GM19239 (cell line): ENCODE results near the gene FERMT3.

Experiments used
- DNase-seq: peaks from one replicate; pipeline ENCODE4 v3.0.0; 2011; ENCODE audit warnings: low spot score; ENCODE audit not compliant: insufficient read length
- FAIRE-seq: peaks from 2 replicates; lab custom pipeline; 2011; peaks lifted over from hg19 to GRCh38; lab: Jason Lieb, UNC

Gene FERMT3

DNA sequence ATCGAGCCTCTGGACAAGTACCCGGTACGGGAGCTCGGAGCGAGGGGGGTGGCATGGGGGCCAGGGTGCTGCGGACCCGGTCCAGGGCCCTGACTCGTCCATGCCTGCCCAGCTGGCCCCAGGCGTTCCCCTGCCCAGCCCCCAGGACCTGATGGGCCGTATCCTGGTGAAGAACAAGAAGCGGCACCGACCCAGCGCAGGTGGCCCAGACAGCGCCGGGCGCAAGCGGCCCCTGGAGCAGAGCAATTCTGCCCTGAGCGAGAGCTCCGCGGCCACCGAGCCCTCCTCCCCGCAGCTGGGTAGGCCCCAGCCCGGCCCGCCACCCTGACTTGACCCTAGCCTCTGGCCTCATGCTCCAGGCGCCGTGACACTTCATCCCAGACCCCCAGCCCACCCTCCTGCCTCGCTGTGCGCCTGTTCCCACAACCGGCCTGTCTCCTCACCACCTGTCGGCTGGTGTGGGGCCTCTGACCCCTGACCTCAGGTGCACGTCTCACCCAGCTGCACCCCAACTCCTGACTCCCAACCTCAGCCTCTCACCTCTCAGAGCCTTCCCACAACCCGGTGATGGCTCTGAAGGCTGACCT lies 52.5 kb downstream of the FERMT3 start:
- DNase-seq (no peak), FAIRE-seq (no peak)

DNA sequence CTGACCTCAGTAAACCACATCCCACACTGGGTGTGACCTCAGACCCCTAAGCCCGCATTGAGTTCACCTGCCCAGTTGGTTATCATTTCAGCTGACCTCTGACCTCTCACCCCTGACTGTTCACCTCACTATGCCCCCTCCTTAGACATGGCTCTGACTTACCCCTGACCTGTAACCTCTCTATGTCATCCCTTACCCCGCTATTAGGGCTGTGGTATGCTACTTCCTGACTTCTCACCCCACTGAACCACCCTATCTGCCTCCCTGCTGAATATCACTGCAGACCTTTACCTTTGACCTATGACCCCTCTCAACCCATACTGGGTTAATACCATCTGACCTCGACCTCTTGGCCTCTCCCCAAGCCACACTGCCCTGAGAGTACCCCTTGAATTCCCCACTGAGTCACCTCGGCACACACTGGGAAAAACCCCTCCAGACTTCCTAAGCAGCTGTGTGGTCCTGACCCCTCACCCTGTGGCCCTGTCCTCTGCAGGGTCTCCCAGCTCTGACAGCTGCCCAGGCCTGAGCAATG lies 53.1 kb downstream of the FERMT3 start:
- FAIRE-seq = no peak
- DNase-seq = no peak

DNA sequence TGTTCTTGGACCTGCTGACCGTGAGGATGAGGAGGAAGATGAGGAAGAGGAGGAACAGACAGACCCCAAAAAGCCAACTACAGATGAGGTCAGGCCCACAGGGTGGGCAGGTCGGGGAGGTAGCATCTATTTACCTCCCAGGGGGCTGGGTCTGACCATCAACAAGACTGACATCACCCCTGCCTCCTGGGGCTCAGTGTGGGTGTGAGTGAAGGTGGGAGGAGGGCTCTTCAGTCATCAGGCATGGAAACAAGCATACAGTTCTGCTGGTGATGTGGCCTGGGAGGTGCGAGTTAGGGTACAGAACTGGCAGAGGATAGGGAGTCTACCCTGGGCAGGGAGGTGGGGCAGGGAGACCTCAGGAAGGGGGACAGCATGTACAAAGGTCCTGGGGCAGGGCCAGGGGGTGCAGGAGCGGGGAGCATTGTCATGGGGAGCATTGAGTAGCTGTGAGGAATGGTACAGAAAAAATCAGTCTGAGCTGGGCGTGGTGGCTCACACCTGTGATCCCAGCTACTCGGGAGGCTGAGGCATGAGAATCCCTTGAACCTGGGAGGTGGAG lies 53.7 kb downstream of the FERMT3 start:
- no peak for FAIRE-seq
- no peak for DNase-seq

DNA sequence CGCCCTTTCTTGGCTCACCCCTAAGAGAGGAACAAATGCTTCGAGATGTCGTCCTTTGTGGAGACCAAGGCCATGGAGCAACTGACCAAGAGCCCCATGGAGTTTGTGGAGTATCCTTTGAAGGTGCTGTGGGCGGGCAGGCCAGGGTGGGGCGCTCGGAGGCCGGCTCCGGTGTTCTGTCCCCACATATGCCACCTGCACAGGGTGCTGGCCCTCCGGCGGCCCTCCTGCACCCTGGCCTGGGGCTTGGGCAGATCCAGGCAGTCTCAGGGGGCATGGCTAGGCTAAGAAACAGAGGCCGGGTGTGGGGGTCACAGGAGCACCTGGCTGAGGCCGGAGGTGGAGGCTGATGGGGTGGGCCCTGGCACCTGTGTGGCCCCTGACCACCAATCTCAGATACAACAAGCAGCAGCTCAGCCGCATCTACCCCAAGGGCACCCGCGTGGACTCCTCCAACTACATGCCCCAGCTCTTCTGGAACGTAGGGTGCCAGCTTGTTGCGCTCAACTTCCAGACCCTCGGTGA lies 55.1 kb downstream of the FERMT3 start:
- FAIRE-seq (no peak), DNase-seq (no peak)

DNA sequence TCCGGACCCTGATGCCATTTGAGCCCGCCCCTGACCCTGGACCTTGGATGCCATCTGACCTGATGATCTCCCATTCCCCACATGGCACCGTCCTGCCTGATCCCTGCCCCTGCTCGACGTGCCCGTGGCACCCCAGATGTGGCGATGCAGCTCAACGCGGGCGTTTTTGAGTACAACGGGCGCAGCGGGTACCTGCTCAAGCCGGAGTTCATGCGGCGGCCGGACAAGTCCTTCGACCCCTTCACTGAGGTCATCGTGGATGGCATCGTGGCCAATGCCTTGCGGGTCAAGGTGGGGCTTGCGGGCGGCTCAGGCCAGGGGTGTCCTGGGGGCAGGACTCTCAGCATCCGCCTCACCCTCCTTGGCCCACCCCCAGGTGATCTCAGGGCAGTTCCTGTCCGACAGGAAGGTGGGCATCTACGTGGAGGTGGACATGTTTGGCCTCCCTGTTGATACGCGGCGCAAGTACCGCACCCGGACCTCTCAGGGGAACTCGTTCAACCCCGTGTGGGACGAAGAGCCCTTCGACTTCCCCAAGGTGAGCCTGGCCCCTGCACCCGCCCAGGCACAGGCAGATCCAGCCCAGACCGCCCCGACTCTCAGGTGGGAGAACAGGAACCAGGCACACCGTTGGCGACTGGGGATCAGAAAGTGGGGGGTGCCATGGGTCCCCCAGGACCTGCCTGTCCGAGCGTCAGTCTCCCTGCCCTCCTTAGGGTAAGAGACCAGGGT lies 55.9 kb downstream of the FERMT3 start:
- FAIRE-seq = no peak
- no peak for DNase-seq

DNA sequence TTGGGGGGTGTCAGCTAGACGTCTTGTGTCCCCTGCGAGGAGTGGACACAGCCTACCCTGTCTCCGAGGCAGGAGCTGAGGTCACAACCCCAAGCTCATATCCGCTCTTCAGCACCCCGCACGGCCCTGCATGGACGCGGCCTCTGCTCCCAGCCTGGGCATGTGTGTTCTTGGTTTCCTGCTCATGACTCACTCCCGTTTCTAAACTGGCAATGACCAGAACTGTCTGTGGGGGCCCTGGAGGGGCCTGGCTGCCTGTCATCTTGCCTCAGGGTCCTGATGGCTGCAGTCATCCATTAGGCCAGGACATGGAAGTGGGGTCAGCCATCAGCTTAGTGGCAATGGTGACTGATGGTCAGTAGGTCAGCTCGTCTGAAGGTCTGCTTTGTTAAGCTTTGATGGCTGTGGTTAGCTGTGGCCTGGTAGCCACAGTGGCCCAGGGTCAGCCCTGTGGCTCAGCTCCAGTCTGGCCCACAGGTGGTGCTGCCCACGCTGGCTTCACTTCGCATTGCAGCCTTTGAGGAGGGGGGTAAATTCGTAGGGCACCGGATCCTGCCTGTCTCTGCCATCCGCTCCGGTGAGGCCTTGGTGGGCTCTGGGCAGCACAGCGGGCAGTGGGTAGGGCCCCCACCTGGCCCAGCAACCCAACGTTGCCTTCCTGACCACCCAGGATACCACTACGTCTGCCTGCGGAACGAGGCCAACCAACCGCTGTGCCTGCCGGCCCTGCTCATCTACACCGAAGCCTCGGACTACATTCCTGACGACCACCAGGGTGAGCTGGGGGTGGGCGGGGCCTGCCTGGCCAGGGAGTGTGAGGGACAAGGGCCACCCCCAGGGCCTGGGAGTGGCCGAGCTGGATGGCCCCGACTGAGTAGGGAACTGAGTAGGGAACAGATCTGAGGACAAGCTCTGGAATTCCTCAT lies 56.8 kb downstream of the FERMT3 start:
- no peak for FAIRE-seq
- DNase-seq = no peak

DNA sequence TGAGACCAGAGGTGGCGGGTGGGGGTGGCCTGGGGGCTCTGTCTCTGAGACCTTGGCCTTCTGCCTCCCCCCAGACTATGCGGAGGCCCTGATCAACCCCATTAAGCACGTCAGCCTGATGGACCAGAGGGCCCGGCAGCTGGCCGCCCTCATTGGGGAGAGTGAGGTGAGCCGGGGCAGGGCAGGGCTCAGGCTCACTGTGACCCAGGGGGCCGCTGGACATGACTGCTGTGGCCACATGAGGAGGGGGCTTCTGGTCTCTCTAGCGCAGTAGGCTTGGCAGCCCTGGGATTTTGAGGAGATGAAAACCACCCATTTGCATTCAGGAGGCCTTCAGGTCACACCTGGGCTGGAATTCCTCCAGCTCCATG lies 57.4 kb downstream of the FERMT3 start:
- no peak for FAIRE-seq

DNA sequence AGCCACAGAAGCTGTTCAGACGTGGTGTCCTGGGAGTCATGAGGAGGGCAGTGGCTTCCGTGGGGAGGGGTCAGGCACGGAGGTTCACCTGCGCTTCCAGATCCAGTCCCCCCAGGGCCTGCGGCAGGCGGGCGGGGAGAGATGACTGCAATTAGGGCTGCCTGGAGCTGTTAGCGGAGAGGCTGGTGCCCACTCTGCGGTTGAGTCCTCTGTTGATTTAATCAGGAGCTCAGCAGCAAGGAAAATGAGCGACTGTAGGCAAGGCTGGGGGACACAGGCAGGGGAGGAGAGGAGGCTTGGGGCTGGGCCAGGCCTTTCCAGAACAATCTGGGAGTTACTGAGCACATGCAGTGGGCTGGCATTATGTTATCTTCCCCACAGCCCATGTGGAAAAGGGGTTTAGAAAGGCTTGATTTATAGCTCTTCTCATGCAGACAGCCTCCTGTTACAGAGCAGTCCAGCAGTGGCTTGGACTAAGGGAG lies 57.9 kb downstream of the FERMT3 start:
- DNase-seq (no peak), FAIRE-seq (no peak)

More for the DNA sequence above, 57.4 kb downstream of the FERMT3 start:
- no peak for DNase-seq

DNA sequence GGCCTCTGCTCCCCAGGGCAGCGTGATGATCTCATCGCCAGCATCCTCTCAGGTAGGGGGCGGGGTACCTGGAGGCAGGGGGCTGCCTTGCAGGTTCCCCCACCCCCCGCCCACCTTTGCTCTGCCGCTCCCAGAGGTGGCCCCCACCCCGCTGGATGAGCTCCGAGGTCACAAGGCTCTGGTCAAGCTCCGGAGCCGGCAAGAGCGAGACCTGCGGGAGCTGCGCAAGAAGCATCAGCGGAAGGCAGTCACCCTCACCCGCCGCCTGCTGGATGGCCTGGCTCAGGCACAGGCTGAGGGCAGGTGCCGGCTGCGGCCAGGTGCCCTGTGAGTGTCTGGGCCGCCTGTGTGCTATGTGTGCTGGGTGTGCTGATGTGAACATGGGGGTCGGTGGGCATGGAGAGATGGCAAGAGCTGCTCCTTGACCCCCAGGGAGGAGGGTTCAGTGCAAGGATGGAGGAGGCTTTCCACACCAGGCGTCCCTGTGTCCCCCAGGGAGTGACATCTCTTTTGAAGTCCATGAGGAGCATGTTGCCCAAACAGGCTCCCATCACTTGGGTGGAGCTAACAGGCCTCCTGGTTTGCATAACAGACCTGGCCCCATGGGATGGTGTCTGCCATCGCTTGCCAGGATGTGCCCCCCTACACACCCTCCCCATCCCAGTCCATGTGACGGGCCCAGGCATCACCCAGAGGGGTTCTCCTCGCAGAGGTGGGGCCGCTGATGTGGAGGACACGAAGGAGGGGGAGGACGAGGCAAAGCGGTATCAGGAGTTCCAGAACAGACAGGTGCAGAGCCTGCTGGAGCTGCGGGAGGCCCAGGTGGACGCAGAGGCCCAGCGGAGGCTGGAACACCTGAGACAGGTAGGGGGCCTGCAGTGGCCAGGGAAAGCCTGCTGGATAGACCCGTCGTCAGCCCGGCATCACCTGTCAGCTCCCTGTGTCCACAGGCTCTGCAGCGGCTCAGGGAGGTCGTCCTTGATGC lies 58.9 kb downstream of the FERMT3 start:
- no peak for DNase-seq
- FAIRE-seq = no peak

DNA sequence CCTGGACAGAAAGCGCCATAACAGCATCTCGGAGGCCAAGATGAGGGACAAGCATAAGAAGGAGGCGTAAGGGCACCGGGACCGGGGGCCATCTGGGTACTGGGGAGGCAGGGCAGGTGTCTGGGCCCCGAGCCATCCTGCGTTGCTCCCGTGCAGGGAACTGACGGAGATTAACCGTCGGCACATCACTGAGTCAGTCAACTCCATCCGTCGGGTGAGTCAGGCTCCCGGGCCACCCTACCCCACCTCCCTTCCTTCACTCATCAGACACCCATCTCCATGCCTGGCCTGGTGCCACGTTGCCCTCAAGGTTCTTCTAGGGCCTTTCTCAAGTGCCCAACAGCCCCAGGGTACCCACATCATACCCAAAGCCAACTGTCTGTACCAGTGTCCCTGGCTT lies 59.8 kb downstream of the FERMT3 start:
- FAIRE-seq (no peak), DNase-seq (no peak)

DNA sequence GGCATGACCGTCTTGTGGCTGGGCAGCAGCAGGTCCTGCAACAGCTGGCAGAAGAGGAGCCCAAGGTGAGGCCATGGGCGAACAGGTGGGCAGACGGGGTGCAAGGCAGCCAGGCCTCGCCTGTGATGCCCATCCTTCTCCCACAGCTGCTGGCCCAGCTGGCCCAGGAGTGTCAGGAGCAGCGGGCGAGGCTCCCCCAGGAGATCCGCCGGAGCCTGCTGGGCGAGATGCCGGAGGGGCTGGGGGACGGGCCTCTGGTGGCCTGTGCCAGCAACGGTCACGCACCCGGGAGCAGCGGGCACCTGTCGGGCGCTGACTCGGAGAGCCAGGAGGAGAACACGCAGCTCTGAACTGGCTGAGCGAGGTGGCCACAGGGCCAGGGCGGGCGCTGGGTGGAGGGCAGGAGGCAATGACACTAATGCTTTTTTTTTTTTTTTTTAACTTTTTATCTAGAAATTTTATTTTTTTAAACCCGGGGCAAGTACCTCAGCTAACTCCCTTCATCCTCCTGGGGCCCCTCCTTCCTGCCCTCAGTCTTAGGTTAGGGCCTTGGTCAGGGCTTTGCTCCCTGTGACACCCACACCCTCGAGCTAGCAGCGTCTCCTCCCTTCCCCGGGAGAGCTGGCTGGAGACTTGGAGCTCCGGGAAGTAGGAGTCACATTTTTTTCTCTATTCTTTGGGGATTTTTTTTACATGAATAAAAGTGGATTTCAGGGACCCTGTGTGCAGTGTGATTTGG lies 60.9 kb downstream of the FERMT3 start:
- FAIRE-seq (no peak), DNase-seq (no peak)

DNA sequence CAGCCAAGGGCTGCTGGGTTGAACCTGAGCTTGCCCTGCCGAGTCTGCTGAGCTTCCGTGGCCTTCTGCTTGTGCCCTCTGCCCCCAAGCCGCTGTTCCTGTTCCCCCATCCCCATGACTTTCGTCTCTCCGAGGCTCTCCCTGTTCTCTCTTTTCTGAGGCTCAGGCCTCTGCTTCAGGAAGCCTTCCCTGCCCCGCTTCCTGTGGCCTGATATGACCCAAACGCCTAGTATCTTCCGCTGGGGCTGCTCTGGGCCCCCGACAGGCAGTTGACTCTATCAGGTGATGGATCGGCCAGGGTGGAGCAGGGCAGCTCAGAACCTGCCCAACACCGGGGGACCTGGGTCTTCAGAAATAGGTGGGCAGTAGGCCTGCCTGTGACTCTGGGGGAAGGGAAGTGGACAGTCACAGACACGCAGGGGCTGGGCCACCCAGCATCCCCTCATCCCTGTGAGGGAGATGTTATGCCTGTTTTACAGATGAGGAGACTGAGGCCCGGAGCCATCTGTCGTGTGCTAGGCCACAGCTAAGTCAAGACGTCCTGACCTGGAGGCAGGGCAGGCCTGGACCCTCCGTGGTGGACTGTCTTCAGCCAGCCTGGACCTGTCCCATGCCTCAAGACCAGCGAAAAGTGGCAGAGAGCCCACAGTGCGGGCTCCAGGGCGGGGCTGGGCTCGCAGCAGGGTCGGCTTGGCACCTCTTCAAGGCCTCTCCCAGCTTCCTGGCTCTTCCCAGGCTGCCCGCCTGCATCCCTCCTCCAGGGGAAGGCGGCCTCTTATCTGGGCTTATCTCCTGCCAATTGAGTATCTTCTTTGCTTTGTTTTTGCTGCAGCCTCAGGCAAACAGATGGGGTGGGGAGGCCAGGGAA lies 61.7 kb downstream of the FERMT3 start:
- FAIRE-seq (no peak), DNase-seq (no peak)

DNA sequence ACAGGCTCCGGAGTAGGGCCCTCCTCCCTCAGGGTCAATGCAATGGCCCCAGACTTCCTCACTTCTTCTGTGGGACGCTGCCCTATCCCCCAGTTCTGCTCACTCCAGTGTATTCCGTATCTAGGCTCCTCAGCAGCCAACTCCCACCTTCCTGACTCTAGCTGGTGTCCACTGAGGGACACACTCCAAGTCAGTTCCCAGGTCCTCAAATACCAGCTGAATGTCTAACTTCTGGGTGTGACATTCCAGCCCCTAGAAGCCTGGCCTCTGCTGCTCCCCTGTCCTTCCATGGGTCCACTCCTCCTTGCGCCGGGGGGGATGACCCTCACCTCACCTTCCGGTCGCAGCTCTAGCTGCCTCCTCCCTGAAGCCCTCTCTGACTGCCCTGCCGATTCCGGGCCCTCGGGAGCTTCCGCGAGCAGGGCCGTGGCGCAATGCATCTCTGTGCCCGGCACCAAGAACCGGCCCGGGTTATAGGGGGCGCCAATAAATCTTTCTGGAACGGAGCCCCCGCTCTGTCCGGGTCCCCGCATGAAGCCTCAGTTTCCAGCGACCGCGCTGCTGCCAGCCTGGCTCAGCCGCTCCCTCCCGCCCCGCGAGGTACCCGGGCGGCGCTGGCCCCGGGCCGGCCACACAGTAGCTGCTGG lies 62.5 kb downstream of the FERMT3 start:
- DNase-seq (no peak), FAIRE-seq (peak; percentile 81)

DNA sequence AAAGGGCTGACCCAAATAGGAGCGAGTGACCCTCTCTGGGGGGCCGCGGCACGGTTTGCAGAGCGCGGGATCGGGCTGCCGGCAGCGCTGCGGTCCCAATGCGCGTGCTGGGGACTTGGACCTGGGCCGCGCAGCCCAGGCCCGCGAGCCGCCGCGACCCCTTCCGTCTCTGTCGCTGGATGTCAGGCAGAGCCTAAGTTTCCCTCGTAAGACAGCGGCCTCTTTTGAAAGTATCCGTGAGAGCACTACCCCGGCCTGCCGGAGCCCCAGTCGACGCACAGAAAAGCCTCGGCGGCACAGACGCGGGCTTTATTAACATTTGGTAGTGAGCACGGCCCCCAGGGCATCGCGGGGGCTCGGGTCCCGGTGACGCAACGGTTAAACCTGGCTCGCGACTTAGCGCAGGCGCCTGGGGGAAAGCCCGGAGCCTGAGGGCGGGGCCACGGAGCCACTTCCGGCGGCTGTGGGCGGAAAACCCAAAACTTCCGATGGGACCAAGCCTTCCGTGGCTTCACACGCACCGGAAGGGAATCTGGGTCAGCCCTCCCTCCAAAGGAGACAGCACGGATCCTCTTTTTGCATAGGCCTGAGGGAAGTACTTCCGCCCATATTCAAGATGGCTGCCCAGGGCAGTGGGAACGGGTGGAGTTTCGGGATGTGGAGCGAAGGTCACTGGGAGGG lies 63.2 kb downstream of the FERMT3 start:
- FAIRE-seq (peak; percentile 94), DNase-seq (peak; percentile 78)
